Tibial nerve (tissue), 4 donors: ENCODE results near the gene LGI4. TPM values are rescaled to one million over a fixed set of nuclear protein-coding genes. Genes with fewer than 3 reads are reported as not detected.

Source experiments
- DNase-seq, 2 donors: peaks; one replicate each; pipeline ENCODE4 v3.0.0-alpha.2; 2019; ENCODE audit warnings: low spot score in 2 of 2
- H3K27ac ChIP-seq, 4 donors: fragments of 200-600 bp; sonication (generic) in 3 of 4; one replicate each; pipeline ENCODE4 v1.5.1; 2017 to 2019; ENCODE audit warnings: mild to moderate bottlenecking in 1 of 4
- H3K27me3 ChIP-seq, 2 donors: fragments of 200-600 bp; sonication (generic) in 1 of 2; one replicate each; pipeline versions ENCODE4 v1.5.1 to v1.6.0; 2017 to 2019
- H3K36me3 ChIP-seq, 3 donors: fragments of 200-600 bp; sonication (generic); one replicate each; pipeline ENCODE4 v1.5.1; 2018 to 2019
- H3K4me1 ChIP-seq, 4 donors: fragments of 200-600 bp; sonication (generic) in 3 of 4; one replicate each; pipeline ENCODE4 v1.5.1; 2017 to 2019
- H3K4me3 ChIP-seq, 4 donors: fragments of 200-600 bp; sonication (generic) in 3 of 4; one replicate each; pipeline ENCODE4 v1.5.1; 2017 to 2019; ENCODE audit warnings: mild to moderate bottlenecking in 1 of 4, moderate library complexity in 1 of 4
- H3K9me3 ChIP-seq, 4 donors: fragments of 200-600 bp; sonication (generic) in 3 of 4; one replicate each; pipeline ENCODE4 v1.5.1; 2017 to 2019
- CTCF ChIP-seq, 5 experiments: fragments of 200-600 bp in 3 of 5; fragments of 450-650 bp in 2 of 5; sonication (generic) in 3 of 5; IDR thresholded peaks; one replicate each; pipeline ENCODE4 v1.5.1; 2016 to 2019; ENCODE audit warnings: antibody characterized with exemption in 5 of 5, mild to moderate bottlenecking in 3 of 5, moderate library complexity in 2 of 5
- EP300 ChIP-seq, 2 donors: sonication (generic); formaldehyde crosslinking; IDR thresholded peaks; one replicate each; pipeline ENCODE4 v1.6.1; 2017; ENCODE audit warnings: antibody characterized with exemption in 2 of 2, mild to moderate bottlenecking in 1 of 2
- POLR2A ChIP-seq, 2 donors: fragments of 450-650 bp; IDR thresholded peaks; one replicate each; pipeline ENCODE4 v1.6.1; 2017; ENCODE audit warnings: antibody characterized with exemption in 2 of 2, mild to moderate bottlenecking in 2 of 2, moderate library complexity in 2 of 2
- WGBS, 2 donors: methylation state at CpG; one replicate each; pipeline ENCODE4 v1.1.5; 2018; 5-methylcytosine and 5-hydroxymethylcytosine counted together
- total RNA-seq, 4 donors: library from RNA; depleted of rRNA; stranded (reverse); fragments of >200 nt; gene quantifications; one replicate each; pipeline ENCODE4 v1.1.0, GENCODE V29; 2016

LGI4 gene
- total RNA-seq, 4 donors from 2014 or later, result 207 to 323 (median 302) TPM

GRCh38 chr19:35100588-35101533 lies 34.0 kb downstream of the LGI4 start:
- H3K36me3 ChIP-seq, result no peaks in the 10 kb centered on the region
- TF ChIP-seq EP300 (IDR thresholded peaks at IDR 0.05) (no peak), CTCF (IDR thresholded peaks at IDR 0.05) (no peak), POLR2A (IDR thresholded peaks at IDR 0.05) (no peak)
- peak overlapping the region in 3 of 4 donors; percentile 40 to 52 (median 40) for H3K27ac ChIP-seq
- no peak overlapping the region for H3K4me3 ChIP-seq
- no peak for DNase-seq
- WGBS, 2 donors, result 57 to 63% methylated on average over 12 of the region's 16 CpGs
- H3K9me3 ChIP-seq, result no peaks in the 10 kb centered on the region
- H3K4me1 ChIP-seq, result peaks cover 0 to 8% (median 0%) of the 10 kb centered on the region in 4 donors
- H3K27me3 ChIP-seq, result no peaks in the 10 kb centered on the region

- Histone ChIP-seq H3K27ac (peak overlapping the region in 1 of 4 donors; percentile 40), H3K36me3 (no peaks in the 10 kb centered on the region), H3K4me3 (no peak overlapping the region), H3K4me1 (peaks cover 0 to 9% (median 0%) of the 10 kb centered on the region in 4 donors), H3K27me3 (no peaks in the 10 kb centered on the region), H3K9me3 (no peaks in the 10 kb centered on the region)
- no peak for DNase-seq
- 90 to 97% methylated on average over 11 of the region's 13 CpGs for WGBS, 2 donors
- no peak for TF ChIP-seq EP300 (IDR thresholded peaks at IDR 0.05)
- TF ChIP-seq CTCF (IDR thresholded peaks at IDR 0.05), result no peak
Measured at GRCh38 chr19:35099897-35100275, 35.0 kb downstream of the LGI4 start.

GRCh38 chr19:35099155-35099896 lies 35.5 kb downstream of the LGI4 start:
- Histone ChIP-seq H3K4me1 (peaks cover 0 to 9% (median 0%) of the 10 kb centered on the region in 4 donors), H3K4me3 (no peak overlapping the region), H3K27ac (peak overlapping the region in 2 of 4 donors; percentile 40 to 55), H3K9me3 (no peaks in the 10 kb centered on the region), H3K27me3 (no peaks in the 10 kb centered on the region), H3K36me3 (no peaks in the 10 kb centered on the region)
- TF ChIP-seq POLR2A (IDR thresholded peaks at IDR 0.05) (no peak), EP300 (IDR thresholded peaks at IDR 0.05) (no peak), CTCF (IDR thresholded peaks at IDR 0.05) (no peak)
- no peak for DNase-seq
- WGBS, 2 donors, result 79 to 83% methylated on average over 18 to 21 of the region's 21 CpGs

GRCh38 chr19:35098413-35099049 lies 36.3 kb downstream of the LGI4 start:
- no peak for DNase-seq
- no peaks in the 10 kb centered on the region for H3K9me3 ChIP-seq
- no peaks in the 10 kb centered on the region for H3K27me3 ChIP-seq
- H3K36me3 ChIP-seq, result no peaks in the 10 kb centered on the region
- H3K27ac ChIP-seq, result peak overlapping the region in 2 of 4 donors; percentile 40 to 55
- 69 to 74% methylated on average over 28 to 29 of the region's 29 CpGs for WGBS, 2 donors
- peaks cover 0 to 9% (median 0%) of the 10 kb centered on the region in 4 donors for H3K4me1 ChIP-seq
- no peak overlapping the region for H3K4me3 ChIP-seq
- no peak for TF ChIP-seq CTCF (IDR thresholded peaks at IDR 0.05)
- TF ChIP-seq POLR2A (IDR thresholded peaks at IDR 0.05), result no peak
- TF ChIP-seq EP300 (IDR thresholded peaks at IDR 0.05), result no peak
